ENCODE data around the gene BMI1.

BMI1 gene

DNA sequence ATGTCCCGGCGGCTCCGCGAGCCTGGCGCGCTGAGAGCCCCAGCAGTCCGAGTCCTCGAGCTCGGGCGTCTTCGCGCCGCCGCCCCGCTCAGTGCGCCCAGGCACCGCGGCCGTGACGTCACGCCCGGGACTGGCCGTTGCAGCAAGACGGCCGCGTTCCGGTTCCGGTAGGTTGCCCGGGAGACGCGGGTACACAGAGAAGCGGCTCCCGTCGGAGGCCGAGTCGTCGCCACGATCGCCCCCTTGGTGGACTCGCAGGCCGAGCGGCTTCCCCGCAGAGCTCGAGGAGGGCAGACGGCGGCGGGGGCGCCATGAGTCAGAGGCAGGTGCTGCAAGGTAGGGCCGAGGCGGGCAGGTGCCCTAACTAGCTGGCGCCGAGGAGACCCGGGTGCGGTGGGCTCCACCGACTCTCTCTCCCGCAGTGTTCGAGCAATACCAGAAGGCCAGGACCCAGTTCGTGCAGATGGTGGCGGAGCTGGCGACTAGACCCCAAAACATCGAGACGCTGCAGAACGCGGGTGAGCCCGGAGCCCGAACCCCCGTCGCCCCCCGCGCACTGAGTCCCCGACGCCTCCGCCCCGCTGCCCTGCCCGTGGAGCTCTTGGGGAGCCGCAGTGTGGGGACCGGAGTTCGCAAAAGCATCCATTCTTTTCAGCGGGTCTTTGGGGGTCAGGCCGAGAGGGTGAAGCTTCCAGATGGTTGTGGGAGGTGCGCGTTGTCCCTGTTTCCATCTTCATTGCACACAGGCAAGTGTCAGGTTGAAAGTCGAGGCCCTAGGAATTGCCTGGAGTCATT lies 24.6 kb downstream of the BMI1 start, which contains the start of gene SPAG6:
SPAG6 (plus strand) TSS at position 196 of the 795 bp plus-strand sequence; CDS start at position 312, 116 bp downstream.
- H3K27ac ChIP-seq (ENCODE audit: low read depth, low read length): no peak within 1 kb of the TSS
- no peak within 1 kb of the TSS for H3K4me3 ChIP-seq (ENCODE audit: insufficient read depth, low read length, poor library complexity, severe bottlenecking)
- no peaks in the 10 kb centered on the region for H4K20me1 ChIP-seq (ENCODE audit: low read depth, low read length)
- H3K9me3 ChIP-seq (ENCODE audit: insufficient read depth, low read length): no peaks in the 10 kb centered on the region
- no peaks in the 10 kb centered on the region for H3K27me3 ChIP-seq (ENCODE audit: low read length)
- peaks cover 3% of the 10 kb centered on the region; the same call in 1 of the 2 replicates for H3F3A ChIP-seq (ENCODE audit: insufficient read depth)
- no peaks in the 10 kb centered on the region for H3K9me2 ChIP-seq (replicated peaks; ENCODE audit: insufficient read depth, low read length)
- H2AFZ ChIP-seq (ENCODE audit: low read depth, low read length, severe bottlenecking): no peak within 1 kb of the TSS
- no peak within 1 kb of the TSS for H3K4me2 ChIP-seq (ENCODE audit: low read depth, low read length, poor library complexity, severe bottlenecking)
- H3K36me3 ChIP-seq (ENCODE audit: low read length): no peaks in the 10 kb centered on the region
- no peaks in the 10 kb centered on the region for H3K79me2 ChIP-seq (ENCODE audit: insufficient read depth, low read length)
- H3K9ac ChIP-seq (ENCODE audit: low read length): no peak within 1 kb of the TSS
- TF ChIP-seq EZH2phosphoT487 (conservative IDR thresholded peaks at IDR 0.05; ENCODE audit: low read length): no peak
- TF ChIP-seq, protein P1, sequence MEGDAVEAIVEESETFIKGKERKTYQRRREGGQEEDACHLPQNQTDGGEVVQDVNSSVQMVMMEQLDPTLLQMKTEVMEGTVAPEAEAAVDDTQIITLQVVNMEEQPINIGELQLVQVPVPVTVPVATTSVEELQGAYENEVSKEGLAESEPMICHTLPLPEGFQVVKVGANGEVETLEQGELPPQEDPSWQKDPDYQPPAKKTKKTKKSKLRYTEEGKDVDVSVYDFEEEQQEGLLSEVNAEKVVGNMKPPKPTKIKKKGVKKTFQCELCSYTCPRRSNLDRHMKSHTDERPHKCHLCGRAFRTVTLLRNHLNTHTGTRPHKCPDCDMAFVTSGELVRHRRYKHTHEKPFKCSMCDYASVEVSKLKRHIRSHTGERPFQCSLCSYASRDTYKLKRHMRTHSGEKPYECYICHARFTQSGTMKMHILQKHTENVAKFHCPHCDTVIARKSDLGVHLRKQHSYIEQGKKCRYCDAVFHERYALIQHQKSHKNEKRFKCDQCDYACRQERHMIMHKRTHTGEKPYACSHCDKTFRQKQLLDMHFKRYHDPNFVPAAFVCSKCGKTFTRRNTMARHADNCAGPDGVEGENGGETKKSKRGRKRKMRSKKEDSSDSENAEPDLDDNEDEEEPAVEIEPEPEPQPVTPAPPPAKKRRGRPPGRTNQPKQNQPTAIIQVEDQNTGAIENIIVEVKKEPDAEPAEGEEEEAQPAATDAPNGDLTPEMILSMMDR (IDR thresholded peaks at IDR 0.05; ENCODE audit: insufficient read depth, low read length, poor library complexity, severe bottlenecking): no peak

GRCh38 chr10:22346096-22346661 lies 25.3 kb downstream of the BMI1 start:
- peaks cover 3% of the 10 kb centered on the region; the same call in 1 of the 2 replicates for H3F3A ChIP-seq (ENCODE audit: insufficient read depth)
- no peaks in the 10 kb centered on the region for H3K27me3 ChIP-seq (ENCODE audit: low read length)
- no peak overlapping the region for H3K4me2 ChIP-seq (ENCODE audit: low read depth, low read length, poor library complexity, severe bottlenecking)
- H3K27ac ChIP-seq (ENCODE audit: low read depth, low read length): no peak overlapping the region
- no peak overlapping the region for H3K9ac ChIP-seq (ENCODE audit: low read length)
- no peaks in the 10 kb centered on the region for H4K20me1 ChIP-seq (ENCODE audit: low read depth, low read length)
- H3K9me2 ChIP-seq (replicated peaks; ENCODE audit: insufficient read depth, low read length): no peaks in the 10 kb centered on the region
- no peaks in the 10 kb centered on the region for H3K79me2 ChIP-seq (ENCODE audit: insufficient read depth, low read length)
- TF ChIP-seq, protein P1 (IDR thresholded peaks at IDR 0.05; ENCODE audit: insufficient read depth, low read length, poor library complexity, severe bottlenecking): no peak
- TF ChIP-seq EZH2phosphoT487 (conservative IDR thresholded peaks at IDR 0.05; ENCODE audit: low read length): no peak
- no peaks in the 10 kb centered on the region for H3K36me3 ChIP-seq (ENCODE audit: low read length)
- no peak overlapping the region for H3K4me3 ChIP-seq (ENCODE audit: insufficient read depth, low read length, poor library complexity, severe bottlenecking)
- H2AFZ ChIP-seq (ENCODE audit: low read depth, low read length, severe bottlenecking): no peak overlapping the region
- H3K9me3 ChIP-seq (ENCODE audit: insufficient read depth, low read length): no peaks in the 10 kb centered on the region

- no peaks in the 10 kb centered on the region for H3K9me3 ChIP-seq (ENCODE audit: insufficient read depth, low read length)
- H3K79me2 ChIP-seq (ENCODE audit: insufficient read depth, low read length): no peaks in the 10 kb centered on the region
- H3K9me2 ChIP-seq (replicated peaks; ENCODE audit: insufficient read depth, low read length): no peaks in the 10 kb centered on the region
- no peak overlapping the region for H3K27ac ChIP-seq (ENCODE audit: low read depth, low read length)
- H3K9ac ChIP-seq (ENCODE audit: low read length): no peak overlapping the region
- H3K27me3 ChIP-seq (ENCODE audit: low read length): no peaks in the 10 kb centered on the region
- H3K4me3 ChIP-seq (ENCODE audit: insufficient read depth, low read length, poor library complexity, severe bottlenecking): no peak overlapping the region
- TF ChIP-seq, protein P1 (IDR thresholded peaks at IDR 0.05; ENCODE audit: insufficient read depth, low read length, poor library complexity, severe bottlenecking): no peak
- TF ChIP-seq EZH2phosphoT487 (conservative IDR thresholded peaks at IDR 0.05; ENCODE audit: low read length): no peak
- H2AFZ ChIP-seq (ENCODE audit: low read depth, low read length, severe bottlenecking): no peak overlapping the region
- H3K4me2 ChIP-seq (ENCODE audit: low read depth, low read length, poor library complexity, severe bottlenecking): no peak overlapping the region
- no peaks in the 10 kb centered on the region for H3F3A ChIP-seq (ENCODE audit: insufficient read depth)
- no peaks in the 10 kb centered on the region for H4K20me1 ChIP-seq (ENCODE audit: low read depth, low read length)
- H3K36me3 ChIP-seq (ENCODE audit: low read length): no peaks in the 10 kb centered on the region
These were observed 28.9 kb downstream of the BMI1 start for GRCh38 chr10:22349755-22350154.
